HepG2 (cell line): Measurements from ENCODE around the gene HAND1. TPM values are rescaled to one million over a fixed set of nuclear protein-coding genes. Genes with fewer than 3 reads are reported as not detected.

Experiments
- ARNT ChIP-seq: fragments of 450-650 bp; IDR thresholded peaks from 2 replicates; pipeline ENCODE4 v1.6.1; 2017
- FOXC1 ChIP-seq: sonication (generic); formaldehyde crosslinking; IDR thresholded peaks from 2 replicates; pipeline ENCODE4 v1.8.0; 2022; ENCODE audit warnings: mild to moderate bottlenecking, missing genetic modification reagents, borderline replicate concordance
- GFI1 ChIP-seq: sonication (generic); formaldehyde crosslinking; IDR thresholded peaks from 2 replicates; pipeline ENCODE4 v1.5.0; 2020; ENCODE audit warnings: missing genetic modification reagents, mild to moderate bottlenecking, borderline replicate concordance
- KLF12 ChIP-seq: sonication (generic); formaldehyde crosslinking; IDR thresholded peaks from 2 replicates; pipeline ENCODE4 v1.4.0; 2020; ENCODE audit warnings: missing genetic modification reagents, borderline replicate concordance
- KLF15 ChIP-seq: sonication (generic); formaldehyde crosslinking; IDR thresholded peaks from 2 replicates; pipeline ENCODE4 v1.8.1; 2023; ENCODE audit warnings: borderline replicate concordance, mild to moderate bottlenecking, inconsistent platforms, missing genetic modification reagents, mixed read lengths
- MED1 ChIP-seq: sonication (generic); formaldehyde crosslinking; IDR thresholded peaks from 2 replicates; pipeline ENCODE4 v1.4.0; 2020; ENCODE audit warnings: missing genetic modification reagents
- NFATC3 ChIP-seq: sonication (generic); formaldehyde crosslinking; IDR thresholded peaks from 2 replicates; pipeline ENCODE4 v1.5.1; 2020; ENCODE audit warnings: mild to moderate bottlenecking, missing genetic modification reagents
- SRF ChIP-seq: IDR thresholded peaks from 2 replicates; pipeline ENCODE4 v1.6.1; 2011; ENCODE audit warnings: mild to moderate bottlenecking, low read depth, low read length, moderate library complexity
- TOE1 ChIP-seq: sonication (generic); formaldehyde crosslinking; IDR thresholded peaks from 2 replicates; pipeline ENCODE4 v1.4.0; 2020; ENCODE audit warnings: mild to moderate bottlenecking, missing genetic modification reagents
- USF2 ChIP-seq, 2 experiments: sonication (generic) in 1 of 2; formaldehyde crosslinking in 1 of 2; IDR thresholded peaks; 2 replicates each; pipeline versions ENCODE4 v1.5.1 to v1.6.1; 2011 to 2020; ENCODE audit warnings: borderline replicate concordance in 1 of 2, low read depth in 1 of 2, low read length in 1 of 2, mild to moderate bottlenecking in 1 of 2, missing genetic modification reagents in 1 of 2, moderate library complexity in 1 of 2
- ZBTB3 ChIP-seq: sonication (generic); formaldehyde crosslinking; IDR thresholded peaks from 2 replicates; pipeline ENCODE4 v1.4.0; 2020; ENCODE audit warnings: low read depth, mild to moderate bottlenecking, moderate library complexity, missing genetic modification reagents, borderline replicate concordance
- ZBTB39 ChIP-seq: sonication (generic); formaldehyde crosslinking; IDR thresholded peaks from 2 replicates; pipeline ENCODE4 v1.5.0; 2020; ENCODE audit warnings: missing genetic modification reagents
- ZNF674 ChIP-seq: sonication (generic); formaldehyde crosslinking; IDR thresholded peaks from 2 replicates; pipeline ENCODE4 v1.5.0; 2020; ENCODE audit warnings: low read depth, mild to moderate bottlenecking, missing genetic modification reagents
- ZNF678 ChIP-seq: sonication (generic); formaldehyde crosslinking; IDR thresholded peaks from 2 replicates; pipeline ENCODE4 v1.4.0; 2020; ENCODE audit warnings: mild to moderate bottlenecking, missing genetic modification reagents
- ZXDC ChIP-seq: sonication (generic); formaldehyde crosslinking; IDR thresholded peaks from 2 replicates; pipeline ENCODE4 v1.5.0; 2020; ENCODE audit warnings: mild to moderate bottlenecking, missing genetic modification reagents
- polyA plus RNA-seq, 8 experiments: library from polyadenylated mRNA; depleted of rRNA in 3 of 8; stranded (reverse) in 7 of 8; unstranded in 1 of 8; fragments of >200 nt; fragmentation: Illumina TruSeq in 4 of 8; extraction: Trizol in 4 of 8; gene quantifications; 2 replicates each; pipeline versions ENCODE4 v1.2.1 to v1.2.3, GENCODE V29; 2011 to 2016; ENCODE audit warnings: low read depth in 4 of 8, missing spikeins in 1 of 8, mixed read lengths in 1 of 8; ENCODE audit not compliant: insufficient read depth in 1 of 8
- total RNA-seq, 5 experiments: library from RNA; depleted of rRNA; stranded (reverse); fragments of >200 nt; fragmentation: Illumina TruSeq; extraction: Trizol; gene quantifications; 2 replicates each; pipeline ENCODE4 v1.2.3, GENCODE V29; 2016; ENCODE audit warnings: low read depth in 1 of 5
- TF ChIP-seq, protein P1 (sequence below), 2 experiments: sonication (generic) in 1 of 2; formaldehyde crosslinking in 1 of 2; IDR thresholded peaks; 2 replicates each; pipeline versions ENCODE4 v1.4.0 to v1.6.1; 2016 to 2020; ENCODE audit warnings: borderline replicate concordance in 1 of 2, low read depth in 1 of 2, mild to moderate bottlenecking in 1 of 2, missing genetic modification reagents in 1 of 2

The HAND1 gene
- total and polyA plus RNA-seq, 2 of the 13 experiments (the other 11 are each of a cell fraction or from before 2014, with no cell fraction given), result not detected

DNA sequence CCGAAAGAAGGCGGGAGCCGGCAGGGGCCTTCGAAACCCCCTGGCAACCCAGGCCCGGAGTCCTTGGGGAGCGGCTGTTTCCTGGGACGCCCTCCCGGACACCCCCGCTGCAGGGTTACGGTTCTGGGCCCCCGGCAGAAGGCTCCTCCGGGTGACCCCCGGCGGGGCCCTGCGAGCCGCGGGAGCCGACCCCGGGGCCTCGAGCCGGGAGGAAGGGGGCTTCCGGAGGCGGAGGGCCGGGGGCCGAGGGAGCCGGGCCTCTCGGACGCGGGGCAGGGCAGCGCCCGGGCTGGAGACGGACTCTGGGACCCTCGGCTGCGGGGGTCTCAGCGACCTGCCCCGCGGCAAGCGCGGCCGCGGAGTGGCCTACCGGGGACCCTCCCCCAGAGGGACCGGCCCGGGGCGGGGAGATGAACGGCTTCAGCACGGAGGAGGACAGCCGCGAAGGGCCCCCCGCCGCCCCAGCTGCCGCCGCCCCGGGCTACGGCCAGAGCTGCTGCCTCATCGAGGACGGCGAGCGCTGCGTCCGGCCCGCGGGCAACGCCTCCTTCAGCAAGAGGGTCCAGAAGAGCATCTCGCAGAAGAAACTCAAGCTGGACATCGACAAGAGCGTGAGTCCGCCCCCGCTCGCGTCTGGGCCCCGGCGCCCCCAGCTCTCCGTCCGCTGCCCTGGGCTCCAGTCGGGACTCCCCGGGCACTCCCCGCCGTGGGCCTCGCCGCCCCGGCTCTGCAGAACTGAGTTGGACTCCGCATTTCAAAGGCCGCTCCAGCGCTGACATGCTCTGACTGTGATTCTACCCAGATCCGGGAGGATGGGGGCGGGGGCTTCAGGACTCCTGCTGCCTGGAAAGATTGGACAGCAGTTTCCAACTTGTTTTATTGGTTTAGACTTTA is 31.6 kb downstream of the HAND1 start (continued):
- TF ChIP-seq, protein P1, sequence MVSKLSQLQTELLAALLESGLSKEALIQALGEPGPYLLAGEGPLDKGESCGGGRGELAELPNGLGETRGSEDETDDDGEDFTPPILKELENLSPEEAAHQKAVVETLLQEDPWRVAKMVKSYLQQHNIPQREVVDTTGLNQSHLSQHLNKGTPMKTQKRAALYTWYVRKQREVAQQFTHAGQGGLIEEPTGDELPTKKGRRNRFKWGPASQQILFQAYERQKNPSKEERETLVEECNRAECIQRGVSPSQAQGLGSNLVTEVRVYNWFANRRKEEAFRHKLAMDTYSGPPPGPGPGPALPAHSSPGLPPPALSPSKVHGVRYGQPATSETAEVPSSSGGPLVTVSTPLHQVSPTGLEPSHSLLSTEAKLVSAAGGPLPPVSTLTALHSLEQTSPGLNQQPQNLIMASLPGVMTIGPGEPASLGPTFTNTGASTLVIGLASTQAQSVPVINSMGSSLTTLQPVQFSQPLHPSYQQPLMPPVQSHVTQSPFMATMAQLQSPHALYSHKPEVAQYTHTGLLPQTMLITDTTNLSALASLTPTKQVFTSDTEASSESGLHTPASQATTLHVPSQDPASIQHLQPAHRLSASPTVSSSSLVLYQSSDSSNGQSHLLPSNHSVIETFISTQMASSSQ (IDR thresholded peaks at IDR 0.05; ENCODE audit: low read depth), result no peak
- TF ChIP-seq, protein P1 (CRISPR knock-in tag; IDR thresholded peaks at IDR 0.05; ENCODE audit: borderline replicate concordance), result no peak
- TF ChIP-seq KLF12 (CRISPR knock-in tag) (no peak), FOXC1 (CRISPR knock-in tag) (no peak), TOE1 (no peak), NFATC3 (no peak), ZXDC (CRISPR knock-in tag) (no peak), ZNF674 (CRISPR knock-in tag) (no peak), ZBTB3 (CRISPR knock-in tag) (no peak), GFI1 (CRISPR knock-in tag) (no peak), KLF15 (no peak), SRF (no peak), ZNF678 (CRISPR knock-in tag) (no peak), MED1 (no peak), USF2 (IDR thresholded peaks at IDR 0.05; ENCODE audit: low read depth, low read length) (no peak), USF2 (CRISPR knock-in tag; IDR thresholded peaks at IDR 0.05; ENCODE audit: borderline replicate concordance) (no peak), ARNT (no peak), ZBTB39 (CRISPR knock-in tag) (no peak)
